MM.1S (cell line): ENCODE measurements around the gene ENTPD5.

Experiments used
- DNase-seq: peaks from one replicate; pipeline ENCODE4 v3.0.0-alpha.2; 2015
- H2AFZ ChIP-seq: fragments of 300-600 bp; sonication (generic); 2 replicates; pipeline ENCODE4 v1.6.0; 2016; ENCODE audit warnings: antibody characterized with exemption, low read length
- H3F3A ChIP-seq: fragments of 300-600 bp; sonication (generic); 2 replicates; pipeline ENCODE4 v1.6.1; 2016; ENCODE audit warnings: mild to moderate bottlenecking, antibody characterized with exemption, low read length, moderate library complexity, mixed read lengths; ENCODE audit not compliant: insufficient read depth
- H3K27ac ChIP-seq: fragments of 300-600 bp; sonication (generic); 2 replicates; pipeline ENCODE4 v1.5.1; 2016; ENCODE audit warnings: mild to moderate bottlenecking, low read length
- H3K27me3 ChIP-seq: fragments of 300-600 bp; sonication (generic); replicated peaks from 2 replicates; pipeline ENCODE4 v1.6.0; 2016; ENCODE audit warnings: low read length; ENCODE audit not compliant: insufficient read depth
- H3K36me3 ChIP-seq: fragments of 300-600 bp; sonication (generic); replicated peaks from 2 replicates; pipeline ENCODE4 v1.6.1; 2016; ENCODE audit warnings: mild to moderate bottlenecking, low read length, mixed read lengths; ENCODE audit not compliant: insufficient read depth
- H3K4me1 ChIP-seq: fragments of 300-600 bp; sonication (generic); 2 replicates; pipeline ENCODE4 v1.6.1; 2016; ENCODE audit warnings: low read length, mixed read lengths
- H3K4me2 ChIP-seq: fragments of 300-600 bp; sonication (generic); 2 replicates; pipeline ENCODE4 v1.6.0; 2016; ENCODE audit warnings: low read depth, low read length
- H3K4me3 ChIP-seq: fragments of 300-600 bp; sonication (generic); 2 replicates; pipeline ENCODE4 v1.5.1; 2016; ENCODE audit warnings: low read length, mixed read lengths
- H3K79me2 ChIP-seq: fragments of 300-600 bp; sonication (generic); 2 replicates; pipeline ENCODE4 v1.6.1; 2016; ENCODE audit warnings: mixed run types, low read length, mixed read lengths
- H3K9ac ChIP-seq: fragments of 300-600 bp; sonication (generic); 2 replicates; pipeline ENCODE4 v1.6.1; 2016; ENCODE audit warnings: low read length, mixed read lengths
- H3K9me2 ChIP-seq: fragments of 300-600 bp; sonication (generic); replicated peaks from 2 replicates; pipeline ENCODE4 v1.6.1; 2016; ENCODE audit warnings: mild to moderate bottlenecking, low read length, mixed read lengths; ENCODE audit not compliant: insufficient read depth
- H3K9me3 ChIP-seq: fragments of 300-600 bp; sonication (generic); replicated peaks from 2 replicates; pipeline ENCODE4 v1.6.1; 2016; ENCODE audit warnings: mild to moderate bottlenecking, low read length, mixed read lengths; ENCODE audit not compliant: insufficient read depth
- H4K20me1 ChIP-seq: fragments of 300-600 bp; sonication (generic); 2 replicates; pipeline ENCODE4 v1.6.1; 2016; ENCODE audit warnings: mild to moderate bottlenecking, low read length, moderate library complexity, mixed read lengths; ENCODE audit not compliant: insufficient read depth
- EZH2 ChIP-seq: fragments of 300-600 bp; sonication (generic); optimal IDR thresholded peaks from 2 replicates; pipeline ENCODE3; 2017; ENCODE audit warnings: low read depth, mild to moderate bottlenecking, antibody characterized with exemption, low read length, mixed read lengths
- EZH2phosphoT487 ChIP-seq: fragments of 300-600 bp; sonication (generic); IDR thresholded peaks from 2 replicates; pipeline ENCODE4 v1.6.1; 2018; ENCODE audit warnings: antibody characterized with exemption, low read length
- TF ChIP-seq, protein P1 (sequence below): fragments of 300-600 bp; sonication (generic); IDR thresholded peaks from 2 replicates; pipeline ENCODE4 v1.5.1; 2016; ENCODE audit warnings: antibody characterized with exemption, low read length, mixed read lengths

ENTPD5 gene

DNA sequence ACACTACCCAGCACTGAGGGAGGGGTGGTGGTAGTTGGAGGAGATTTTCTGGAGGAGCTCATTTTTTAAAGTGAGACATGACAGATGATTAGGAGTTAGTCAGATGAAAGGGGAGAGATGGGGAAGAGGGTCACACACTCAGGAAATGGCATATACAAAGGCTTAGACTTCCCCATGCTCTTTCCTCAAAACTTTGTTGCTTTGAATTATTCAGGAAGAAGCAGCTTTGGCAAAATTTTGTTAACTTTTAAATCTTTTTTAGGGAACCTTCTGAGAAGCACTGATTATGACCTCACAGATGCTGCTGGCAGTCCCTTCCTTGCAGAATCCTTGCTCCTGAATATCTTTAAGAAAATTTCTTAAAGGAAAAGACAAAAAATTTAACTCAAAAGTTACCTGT, 45.3 kb upstream of the ENTPD5 start:
- Histone ChIP-seq H3K27me3 (no peaks in the 10 kb centered on the region), H3K27ac (no peak overlapping the region), H3K4me1 (no peaks in the 10 kb centered on the region), H4K20me1 (no peaks in the 10 kb centered on the region), H3K4me3 (no peak overlapping the region), H3K9me3 (no peaks in the 10 kb centered on the region), H3F3A (no peaks in the 10 kb centered on the region), H2AFZ (no peak overlapping the region), H3K36me3 (no peaks in the 10 kb centered on the region), H3K9me2 (no peaks in the 10 kb centered on the region), H3K79me2 (no peaks in the 10 kb centered on the region), H3K4me2 (no peak overlapping the region), H3K9ac (no peak overlapping the region)
- no peak for DNase-seq
- TF ChIP-seq, protein P1, sequence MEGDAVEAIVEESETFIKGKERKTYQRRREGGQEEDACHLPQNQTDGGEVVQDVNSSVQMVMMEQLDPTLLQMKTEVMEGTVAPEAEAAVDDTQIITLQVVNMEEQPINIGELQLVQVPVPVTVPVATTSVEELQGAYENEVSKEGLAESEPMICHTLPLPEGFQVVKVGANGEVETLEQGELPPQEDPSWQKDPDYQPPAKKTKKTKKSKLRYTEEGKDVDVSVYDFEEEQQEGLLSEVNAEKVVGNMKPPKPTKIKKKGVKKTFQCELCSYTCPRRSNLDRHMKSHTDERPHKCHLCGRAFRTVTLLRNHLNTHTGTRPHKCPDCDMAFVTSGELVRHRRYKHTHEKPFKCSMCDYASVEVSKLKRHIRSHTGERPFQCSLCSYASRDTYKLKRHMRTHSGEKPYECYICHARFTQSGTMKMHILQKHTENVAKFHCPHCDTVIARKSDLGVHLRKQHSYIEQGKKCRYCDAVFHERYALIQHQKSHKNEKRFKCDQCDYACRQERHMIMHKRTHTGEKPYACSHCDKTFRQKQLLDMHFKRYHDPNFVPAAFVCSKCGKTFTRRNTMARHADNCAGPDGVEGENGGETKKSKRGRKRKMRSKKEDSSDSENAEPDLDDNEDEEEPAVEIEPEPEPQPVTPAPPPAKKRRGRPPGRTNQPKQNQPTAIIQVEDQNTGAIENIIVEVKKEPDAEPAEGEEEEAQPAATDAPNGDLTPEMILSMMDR, result no peak
- no peak for TF ChIP-seq EZH2phosphoT487

DNA sequence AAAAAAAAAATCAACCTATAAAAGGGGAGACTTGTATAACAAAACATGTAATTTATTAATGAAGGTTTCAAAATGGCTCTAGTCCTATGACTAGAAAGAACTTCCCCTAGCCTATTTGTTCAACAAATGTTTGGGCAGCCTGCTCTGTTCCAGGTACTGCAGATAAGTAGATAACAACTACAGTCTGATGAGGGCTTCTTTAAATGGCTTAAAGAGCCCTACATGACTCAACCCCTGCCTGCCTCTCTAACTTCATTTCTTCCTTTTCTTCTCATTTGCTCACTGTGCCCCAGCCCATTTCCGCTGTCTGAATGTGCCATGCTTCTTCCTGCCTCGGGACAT, 43.7 kb upstream of the ENTPD5 start:
- Histone ChIP-seq H2AFZ (no peak overlapping the region), H3K36me3 (no peaks in the 10 kb centered on the region), H3K9me3 (no peaks in the 10 kb centered on the region), H3K27me3 (no peaks in the 10 kb centered on the region), H3K79me2 (no peaks in the 10 kb centered on the region), H3K27ac (no peak overlapping the region), H3F3A (no peaks in the 10 kb centered on the region), H3K4me3 (no peak overlapping the region), H3K4me1 (no peaks in the 10 kb centered on the region), H3K9me2 (no peaks in the 10 kb centered on the region), H4K20me1 (no peaks in the 10 kb centered on the region), H3K9ac (no peak overlapping the region), H3K4me2 (no peak overlapping the region)
- DNase-seq, result no peak
- TF ChIP-seq EZH2phosphoT487 (no peak), EZH2 (no peak)
- TF ChIP-seq, protein P1, result no peak

DNA sequence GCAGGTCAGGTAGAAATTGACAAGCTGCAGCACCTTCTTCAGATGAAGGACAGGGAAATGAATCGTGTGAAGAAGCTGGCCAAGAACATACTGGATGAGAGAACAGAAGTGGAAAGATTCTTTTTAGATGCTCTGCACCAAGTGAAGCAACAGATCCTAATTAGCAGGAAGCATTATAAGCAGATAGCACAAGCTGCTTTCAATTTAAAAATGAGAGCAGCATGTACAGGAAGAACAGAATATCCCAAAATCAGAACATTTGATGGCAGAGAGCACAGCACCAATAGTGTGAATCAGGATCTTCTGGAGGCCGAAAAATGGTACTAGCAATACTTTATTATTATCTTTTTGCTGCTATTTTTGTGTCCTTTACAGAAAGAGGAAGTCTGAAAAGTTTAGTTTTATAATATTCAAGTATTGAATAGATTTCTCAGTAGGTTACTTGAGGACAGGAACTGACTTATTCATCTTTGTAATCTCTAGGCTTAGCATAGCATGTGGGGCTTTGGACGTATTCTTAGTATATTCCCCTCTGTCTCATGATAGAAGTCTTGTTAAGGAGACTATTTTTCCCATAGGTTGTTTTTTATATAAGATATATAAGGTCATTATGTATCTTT, 30.9 kb upstream of the ENTPD5 start:
- no peak for DNase-seq
- no peaks in the 10 kb centered on the region for H3F3A ChIP-seq
- no peaks in the 10 kb centered on the region for H3K79me2 ChIP-seq
- no peaks in the 10 kb centered on the region for H3K4me1 ChIP-seq
- no peak overlapping the region for H3K9ac ChIP-seq
- H3K4me2 ChIP-seq, result no peak overlapping the region
- no peak overlapping the region for H3K27ac ChIP-seq
- no peak overlapping the region for H3K4me3 ChIP-seq
- no peaks in the 10 kb centered on the region for H3K9me2 ChIP-seq
- TF ChIP-seq, protein P1, result no peak
- TF ChIP-seq EZH2 (no peak), EZH2phosphoT487 (no peak)
- no peaks in the 10 kb centered on the region for H3K27me3 ChIP-seq
- H3K9me3 ChIP-seq, result no peaks in the 10 kb centered on the region
- H4K20me1 ChIP-seq, result no peaks in the 10 kb centered on the region
- H3K36me3 ChIP-seq, result no peaks in the 10 kb centered on the region
- H2AFZ ChIP-seq, result no peak overlapping the region
